NCI-H226 (cell line): ENCODE results near the gene TIMM13.

Experiments used
- DNase-seq: peaks from one replicate; pipeline ENCODE4 v3.0.0-alpha.2; 2015

The TIMM13 gene

GRCh38 chr19:2376784-2377519 is 50.4 kb downstream of the TIMM13 start:
- DNase-seq: no peak
